HepG2 (cell line): Measurements from ENCODE around the gene FOXA3. TPM values are rescaled to one million over a fixed set of nuclear protein-coding genes. Genes with fewer than 3 reads are reported as not detected.
A peak's percentile ranks its signal among the peaks of the same experiment; 100 is the strongest.

ENCODE experiments used
- DRAP1 ChIP-seq: IDR thresholded peaks from 2 replicates; pipeline ENCODE4 v1.6.1; 2016; ENCODE audit warnings: missing genetic modification reagents, missing compliant biosample characterization
- DZIP1 ChIP-seq: sonication (generic); formaldehyde crosslinking; IDR thresholded peaks from 2 replicates; pipeline ENCODE4 v1.5.0; 2020; ENCODE audit warnings: mild to moderate bottlenecking, missing genetic modification reagents
- HINFP ChIP-seq: sonication (generic); formaldehyde crosslinking; IDR thresholded peaks from 2 replicates; pipeline ENCODE4 v1.4.0; 2020; ENCODE audit warnings: low read depth, mild to moderate bottlenecking, missing genetic modification reagents
- HNF4G ChIP-seq, 2 experiments: sonication (generic) in 1 of 2; formaldehyde crosslinking in 1 of 2; IDR thresholded peaks; 2 replicates each; pipeline versions ENCODE4 v1.4.0 to v1.6.1; 2011 to 2020; ENCODE audit warnings: borderline replicate concordance in 2 of 2, low read depth in 2 of 2, mild to moderate bottlenecking in 2 of 2, low read length in 1 of 2, missing genetic modification reagents in 1 of 2, moderate library complexity in 1 of 2
- LBX2 ChIP-seq: sonication (generic); formaldehyde crosslinking; IDR thresholded peaks from 2 replicates; pipeline ENCODE4 v1.5.0; 2020; ENCODE audit warnings: missing genetic modification reagents, mild to moderate bottlenecking, borderline replicate concordance
- PAWR ChIP-seq: sonication (generic); formaldehyde crosslinking; IDR thresholded peaks from 2 replicates; pipeline ENCODE4 v1.4.0; 2020; ENCODE audit warnings: missing genetic modification reagents, mild to moderate bottlenecking, borderline replicate concordance
- REPIN1 ChIP-seq: sonication (generic); formaldehyde crosslinking; IDR thresholded peaks from 2 replicates; pipeline ENCODE4 v1.8.0; 2022; ENCODE audit warnings: missing genetic modification reagents, low read depth, mild to moderate bottlenecking, borderline replicate concordance
- RXRA ChIP-seq: sonication (generic); formaldehyde crosslinking; IDR thresholded peaks from 2 replicates; pipeline ENCODE4 v1.5.1; 2020; ENCODE audit warnings: missing genetic modification reagents
- TFAP4 ChIP-seq: sonication (generic); IDR thresholded peaks from 2 replicates; pipeline ENCODE4 v1.6.1; 2016; ENCODE audit warnings: low read depth, borderline replicate concordance
- THAP11 ChIP-seq: IDR thresholded peaks from 2 replicates; pipeline ENCODE4 v1.6.1; 2016; ENCODE audit warnings: missing biosample characterization, missing genetic modification reagents
- XRCC5 ChIP-seq: fragments of 200-400 bp; formaldehyde crosslinking; optimal IDR thresholded peaks from 2 replicates; pipeline ENCODE3; 2017; ENCODE audit warnings: mild to moderate bottlenecking, low read length
- ZBTB21 ChIP-seq: sonication (generic); formaldehyde crosslinking; IDR thresholded peaks from 2 replicates; pipeline ENCODE4 v1.4.0; 2020; ENCODE audit warnings: missing genetic modification reagents
- ZBTB42 ChIP-seq: sonication (generic); formaldehyde crosslinking; IDR thresholded peaks from 2 replicates; pipeline ENCODE4 v1.5.0; 2020; ENCODE audit warnings: mild to moderate bottlenecking, missing genetic modification reagents
- ZKSCAN5 ChIP-seq: sonication (generic); formaldehyde crosslinking; IDR thresholded peaks from 2 replicates; pipeline ENCODE4 v1.5.1; 2020; ENCODE audit warnings: mild to moderate bottlenecking, missing genetic modification reagents
- ZNF136 ChIP-seq: sonication (generic); formaldehyde crosslinking; IDR thresholded peaks from 2 replicates; pipeline ENCODE4 v1.8.1; 2022; ENCODE audit warnings: low read depth, mild to moderate bottlenecking, moderate library complexity, missing genetic modification reagents
- ZNF143 ChIP-seq: sonication (generic); formaldehyde crosslinking; IDR thresholded peaks from 2 replicates; pipeline ENCODE4 v1.4.0; 2020; ENCODE audit warnings: missing genetic modification reagents
- ZNF3 ChIP-seq: IDR thresholded peaks from 2 replicates; pipeline ENCODE4 v1.7.0; 2017; ENCODE audit warnings: inconsistent platforms
- ZNF33A ChIP-seq: sonication (generic); formaldehyde crosslinking; IDR thresholded peaks from 2 replicates; pipeline ENCODE4 v1.5.1; 2020; ENCODE audit warnings: missing genetic modification reagents, mild to moderate bottlenecking, moderate library complexity, borderline replicate concordance
- ZNF350 ChIP-seq: sonication (generic); formaldehyde crosslinking; IDR thresholded peaks from 2 replicates; pipeline ENCODE4 v1.4.0; 2020; ENCODE audit warnings: mild to moderate bottlenecking, low read depth, missing genetic modification reagents, borderline replicate concordance
- ZNF746 ChIP-seq: sonication (generic); formaldehyde crosslinking; IDR thresholded peaks from 2 replicates; pipeline ENCODE4 v1.8.0; 2022; ENCODE audit warnings: mild to moderate bottlenecking, missing genetic modification reagents
- ZNF879 ChIP-seq: sonication (generic); formaldehyde crosslinking; IDR thresholded peaks from 2 replicates; pipeline ENCODE4 v1.8.1; 2023; ENCODE audit warnings: missing genetic modification reagents
- polyA plus RNA-seq, 8 experiments: library from polyadenylated mRNA; depleted of rRNA in 3 of 8; stranded (reverse) in 7 of 8; unstranded in 1 of 8; fragments of >200 nt; fragmentation: Illumina TruSeq in 4 of 8; extraction: Trizol in 4 of 8; gene quantifications; 2 replicates each; pipeline versions ENCODE4 v1.2.1 to v1.2.3, GENCODE V29; 2011 to 2016; ENCODE audit warnings: low read depth in 4 of 8, missing spikeins in 1 of 8, mixed read lengths in 1 of 8; ENCODE audit not compliant: insufficient read depth in 1 of 8
- total RNA-seq, 5 experiments: library from RNA; depleted of rRNA; stranded (reverse); fragments of >200 nt; fragmentation: Illumina TruSeq; extraction: Trizol; gene quantifications; 2 replicates each; pipeline ENCODE4 v1.2.3, GENCODE V29; 2016; ENCODE audit warnings: low read depth in 1 of 5

Gene FOXA3
- total and polyA plus RNA-seq, 2 of the 13 experiments (the other 11 are each of a cell fraction or from before 2014, with no cell fraction given) = 29.8 to 47.6 TPM

GRCh38 chr19:45901912-45902650, 38.0 kb downstream of the FOXA3 start, which contains the start of gene MYPOP (continued):
- TF ChIP-seq DRAP1 (CRISPR knock-in tag) (no peak), ZNF746 (CRISPR knock-in tag) (peak; percentile 74; the same call in 1 of the 2 replicates), HINFP (no peak), DZIP1 (CRISPR knock-in tag) (0 out of 2 replicates have a peak, but pooled peaks have one; percentile 26), ZKSCAN5 (CRISPR knock-in tag) (no peak), ZBTB42 (0 out of 2 replicates have a peak, but pooled peaks have one; percentile 62), ZNF879 (CRISPR knock-in tag) (no peak), PAWR (CRISPR knock-in tag) (no peak), THAP11 (CRISPR knock-in tag) (no peak), ZNF33A (CRISPR knock-in tag) (no peak), ZNF350 (CRISPR knock-in tag) (no peak), XRCC5 (no peak), LBX2 (CRISPR knock-in tag) (no peak), REPIN1 (CRISPR knock-in tag) (no peak), ZBTB21 (CRISPR knock-in tag) (no peak), HNF4G (IDR thresholded peaks at IDR 0.05; ENCODE audit: borderline replicate concordance, low read depth, low read length) (no peak), HNF4G (CRISPR knock-in tag; IDR thresholded peaks at IDR 0.05; ENCODE audit: borderline replicate concordance, low read depth) (no peak), RXRA (CRISPR knock-in tag) (no peak), ZNF136 (no peak), ZNF143 (CRISPR knock-in tag) (no peak), ZNF3 (no peak), TFAP4 (no peak)
